HG03280 (cell line): ENCODE data around the gene ZFR.
"Not testable (repeated sequence)": the region's sequence is repeated elsewhere in the genome, so short reads cannot be mapped to it uniquely, and the experiment has no call there.

ENCODE experiments used
- ATAC-seq: cut with Tn5 transposase; IDR thresholded peaks from one replicate; pipeline ENCODE4 v1.9.1; 2021; ENCODE audit warnings: mild to moderate bottlenecking, moderate library complexity; ENCODE audit not compliant: unreplicated experiment

Gene ZFR

DNA sequence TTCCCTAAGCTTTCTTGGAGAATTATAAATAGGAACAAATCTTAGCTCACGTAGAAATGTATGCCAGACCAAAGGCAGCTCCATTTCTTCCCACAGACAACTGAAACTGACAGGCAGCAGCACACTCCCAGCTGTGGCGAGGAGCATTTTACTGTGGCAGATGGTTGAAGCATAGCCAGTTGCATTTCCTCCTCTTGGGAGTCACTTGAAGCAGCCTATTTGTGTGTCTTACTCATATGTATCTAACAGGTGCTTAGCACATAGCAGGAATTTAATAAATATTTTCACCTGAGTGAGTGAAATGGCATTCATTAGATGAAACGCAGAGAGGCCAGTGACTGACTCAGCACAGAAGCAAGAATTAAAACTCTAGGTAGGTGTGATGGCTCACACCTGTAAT is 119.5 kb downstream of the ZFR start:
- ATAC-seq: peak; percentile 50

DNA sequence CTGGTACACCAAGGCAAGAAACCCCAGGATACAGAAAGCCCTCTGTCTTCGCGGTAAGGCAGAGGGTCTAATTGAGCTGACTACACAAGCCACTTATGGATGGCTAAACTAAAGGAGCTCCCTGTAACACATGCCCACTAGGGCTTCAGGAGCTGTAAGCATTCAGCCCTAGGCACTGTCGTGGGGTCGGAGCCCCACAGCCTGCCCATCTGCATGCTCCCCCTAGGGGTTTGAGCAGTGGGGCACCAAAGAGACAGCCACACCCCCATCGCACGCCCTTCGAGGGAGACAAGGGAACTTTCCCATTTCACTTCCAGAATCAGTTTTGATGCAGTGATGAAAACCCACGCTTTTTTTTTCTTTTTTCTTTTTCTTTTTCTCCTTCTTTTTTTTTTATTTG is 120.8 kb downstream of the ZFR start:
- ATAC-seq: no peak

DNA sequence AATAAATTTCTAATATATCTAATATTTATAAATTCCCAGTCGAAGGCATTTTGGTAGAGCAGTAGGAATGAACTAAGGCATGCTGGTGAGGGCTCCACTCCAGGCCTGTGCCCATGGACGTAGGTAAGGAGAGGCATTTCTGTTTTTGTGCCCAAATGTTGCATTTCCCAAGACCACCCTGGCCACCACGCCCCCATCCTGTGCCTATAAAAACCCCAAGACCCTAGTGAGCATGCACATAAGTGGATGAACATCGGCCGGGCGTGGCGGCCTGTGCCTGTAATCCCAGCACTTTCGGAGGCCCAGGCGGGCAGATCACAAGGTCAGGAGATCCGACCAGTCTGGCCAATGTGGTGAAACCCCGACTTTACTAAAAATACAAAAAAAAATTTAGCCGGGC is 121.7 kb downstream of the ZFR start:
- ATAC-seq: no peak

DNA sequence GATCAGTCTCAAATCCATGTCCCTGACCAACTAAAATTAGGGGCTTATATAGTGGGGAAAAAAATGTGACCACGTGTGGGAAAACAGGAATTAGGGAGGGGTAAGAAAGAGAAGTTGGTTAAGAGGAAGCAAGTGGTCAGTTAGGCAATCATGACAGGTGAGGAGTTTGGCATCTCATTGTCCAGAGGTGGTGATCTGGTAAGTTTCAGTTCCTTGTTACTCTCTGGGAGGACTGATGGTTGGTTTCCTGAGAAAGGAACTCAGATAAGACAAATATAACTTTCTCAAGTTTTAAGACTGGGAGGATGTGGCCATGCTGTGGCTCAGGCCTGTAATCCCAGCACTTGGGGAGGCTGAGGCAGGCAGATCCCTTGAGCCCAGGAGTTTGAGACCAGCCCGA is 122.8 kb downstream of the ZFR start:
- ATAC-seq: not testable (repeated sequence)

GRCh38 chr5:32320576-32320975 is 124.0 kb downstream of the ZFR start:
- no peak for ATAC-seq

DNA sequence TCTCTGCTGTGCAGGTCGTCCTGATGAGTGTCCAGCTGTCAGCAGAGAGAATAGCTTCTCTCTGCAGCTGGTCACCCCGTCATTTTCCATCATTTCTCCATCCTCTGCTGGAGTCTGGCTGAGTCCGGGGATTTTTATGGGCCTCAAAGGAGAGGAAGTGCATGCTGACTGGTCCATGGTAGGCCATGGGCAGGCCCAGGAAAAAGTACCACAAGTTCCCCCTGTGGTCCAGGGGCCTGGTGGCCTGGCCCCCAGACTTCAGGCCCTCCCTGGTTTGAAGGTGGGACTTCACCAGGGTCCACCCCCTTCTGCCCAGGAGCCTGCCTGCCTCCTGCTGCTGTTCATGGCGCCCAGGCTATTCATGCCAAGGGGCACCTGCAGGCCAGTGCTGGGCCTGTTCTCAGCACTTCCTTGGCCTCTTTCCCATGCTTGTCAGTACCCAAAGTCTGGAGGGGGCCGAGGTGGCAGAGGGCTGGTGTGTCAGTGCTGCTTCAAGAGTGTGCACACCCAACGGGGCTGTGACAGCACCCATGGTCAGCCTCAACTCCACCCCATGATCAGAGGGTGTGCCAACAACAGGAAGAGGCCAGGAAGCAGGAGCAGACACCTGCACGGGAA is 124.5 kb downstream of the ZFR start:
- ATAC-seq: no peak

- ATAC-seq: no peak
These were observed 125.1 kb downstream of the ZFR start for GRCh38 chr5:32319392-32319791.

GRCh38 chr5:32317041-32317440 is 127.5 kb downstream of the ZFR start:
- no peak for ATAC-seq

- ATAC-seq: no peak
These were observed 129.1 kb downstream of the ZFR start for GRCh38 chr5:32315221-32316014.

GRCh38 chr5:32314658-32315057 is 129.9 kb downstream of the ZFR start:
- no peak for ATAC-seq

- ATAC-seq: not testable (repeated sequence)
These were observed 130.4 kb downstream of the ZFR start for GRCh38 chr5:32314152-32314488.

DNA sequence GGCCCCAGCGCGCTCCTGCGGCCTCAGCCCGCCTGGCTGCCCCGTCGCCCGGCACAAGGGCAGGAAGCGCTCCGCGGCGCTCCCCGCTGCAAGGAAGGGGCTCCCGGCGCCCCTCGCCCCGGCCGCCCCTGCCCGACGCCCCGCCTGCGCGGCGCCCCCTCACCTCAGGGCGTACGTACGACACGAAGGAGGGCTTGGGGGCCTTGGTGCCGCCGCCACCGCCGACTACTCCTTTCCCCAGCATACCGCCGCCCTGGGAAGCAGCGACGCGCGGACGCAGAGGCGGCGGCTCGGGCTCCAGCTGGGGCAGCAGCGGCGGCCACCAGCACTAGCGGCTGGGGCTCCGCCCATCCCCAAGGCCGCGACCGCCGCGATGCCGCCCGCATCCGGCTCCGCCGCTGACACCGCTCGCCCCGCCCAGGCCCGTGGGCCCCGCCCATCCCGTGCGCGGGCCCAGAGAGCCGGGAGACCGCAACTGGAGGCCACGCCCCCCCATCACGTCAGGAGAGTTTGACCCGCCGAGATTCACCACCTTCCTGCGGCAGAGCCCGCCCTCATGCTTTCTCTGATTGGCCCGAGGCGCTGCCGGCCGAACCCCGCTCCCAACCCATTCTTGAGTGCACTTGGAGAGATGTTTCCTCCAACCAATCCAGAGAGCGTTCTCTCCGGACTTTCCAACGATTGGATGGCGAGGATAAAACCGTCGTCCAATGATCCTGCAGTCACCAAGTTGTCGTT is 131.8 kb downstream of the ZFR start, which contains the start of gene MTMR12:
Gene MTMR12, minus strand, starts transcription at position 345 of the 738 bp plus-strand sequence. Its CDS starts 101 bp downstream, at position 244.
- ATAC-seq: peak; percentile 93

GRCh38 chr5:32312197-32312594 is 132.3 kb downstream of the ZFR start:
- peak; percentile 25 for ATAC-seq

DNA sequence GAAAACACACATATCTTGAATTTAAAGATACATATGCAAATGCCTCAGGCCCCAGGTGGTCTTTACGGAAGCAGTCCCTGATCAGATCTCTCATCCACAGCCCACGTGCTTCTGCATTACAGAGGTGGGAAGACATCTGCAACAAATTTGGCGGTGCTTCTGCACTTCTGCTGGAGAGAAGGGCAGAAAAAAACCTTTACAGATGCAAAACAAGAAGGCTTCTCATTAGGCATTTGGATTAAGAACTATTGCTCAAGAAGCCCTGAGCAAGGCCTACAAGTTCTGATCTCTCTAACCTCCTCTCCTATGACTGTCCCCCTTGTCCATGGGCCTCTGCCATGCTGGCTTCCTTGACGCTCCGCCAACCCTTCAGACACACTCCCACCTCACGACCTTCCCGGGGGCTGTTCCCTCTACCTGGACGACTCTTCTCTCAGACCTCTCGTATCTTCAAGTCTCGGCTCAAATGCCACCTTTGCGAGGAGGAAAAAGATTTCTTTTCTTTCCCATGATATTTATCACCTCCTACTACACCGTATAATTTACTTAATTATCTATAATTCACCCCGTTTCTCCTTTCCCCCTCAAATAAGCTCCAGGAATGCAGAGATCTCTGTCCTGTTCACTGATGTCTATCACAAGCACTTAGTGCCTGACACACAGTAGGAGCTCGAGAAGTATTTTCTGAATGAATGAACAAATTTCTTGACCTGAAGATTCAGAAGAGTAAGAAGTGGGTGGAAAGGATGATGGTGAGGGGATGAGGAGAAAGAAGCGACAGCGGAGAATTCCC is 132.9 kb downstream of the ZFR start:
- no peak for ATAC-seq

- ATAC-seq: no peak
These were observed 134.8 kb downstream of the ZFR start for GRCh38 chr5:32309761-32310160.

- ATAC-seq: no peak
These were observed 135.6 kb downstream of the ZFR start for GRCh38 chr5:32308946-32309345.

- ATAC-seq: no peak
These were observed 136.8 kb downstream of the ZFR start for GRCh38 chr5:32307769-32308194.

GRCh38 chr5:32304622-32305021 is 139.9 kb downstream of the ZFR start:
- no peak for ATAC-seq
